Measurements from ENCODE around the gene BZW2. TPM values are rescaled to one million over a fixed set of nuclear protein-coding genes. Genes with fewer than 3 reads are reported as not detected.

Gene BZW2
- total RNA-seq = 18.0 TPM

- peak within 1 kb of the TSS; percentile 81 to 96 for H3K4me3 ChIP-seq
- H3K4me1 ChIP-seq = peaks cover 0 to 20% of the 10 kb centered on the region in 2 donors
- intact Hi-C loops (cut with DNase I) = loop anchor here (2.0 to 5.0 kb wide), 4 partner anchors 316 to 1296 kb away; partner anchors contain the start of genes AHR, MEOX2 and SNX13
- H3K9me3 ChIP-seq = no peaks in the 10 kb centered on the region
- TF ChIP-seq CTCF (IDR thresholded peaks at IDR 0.05) = no peak
- peak; percentile 85 to 97 for DNase-seq (ENCODE audit: low spot score in 2 of 2)
- no peaks in the 10 kb centered on the region for H3K27me3 ChIP-seq
- H3K36me3 ChIP-seq = no peaks in the 10 kb centered on the region
- H3K27ac ChIP-seq = peak within 1 kb of the TSS; percentile 83 to 88
These were observed at the start of gene BZW2, which contains the start of gene ANKMY2 for GRCh38 chr7:16645593-16646471. TSS of gene BZW2 (plus strand) at chr7:16646181. CDS start at chr7:16665444, 19,263 bp downstream. TSS of gene ANKMY2 (minus strand) at chr7:16645754. CDS start at chr7:16645573, 181 bp downstream.

GRCh38 chr7:16598015-16598414 lies 48.0 kb upstream of the BZW2 start:
- no peaks in the 10 kb centered on the region for H3K9me3 ChIP-seq
- DNase-seq (ENCODE audit: low spot score in 2 of 2) = no peak
- no peak overlapping the region for H3K27ac ChIP-seq
- H3K4me1 ChIP-seq = no peaks in the 10 kb centered on the region
- no peaks in the 10 kb centered on the region for H3K27me3 ChIP-seq
- TF ChIP-seq CTCF (IDR thresholded peaks at IDR 0.05) = no peak
- H3K36me3 ChIP-seq = peaks cover 12 to 40% of the 10 kb centered on the region in 2 donors
- H3K4me3 ChIP-seq = no peak overlapping the region
- intact Hi-C loops (cut with DNase I) = no loop called here

- H3K9me3 ChIP-seq = no peaks in the 10 kb centered on the region
- H3K36me3 ChIP-seq = peaks cover 15 to 56% of the 10 kb centered on the region in 2 donors
- H3K27ac ChIP-seq = no peak overlapping the region
- intact Hi-C loops (cut with DNase I) = no loop called here
- H3K4me1 ChIP-seq = no peaks in the 10 kb centered on the region
- TF ChIP-seq CTCF (IDR thresholded peaks at IDR 0.05) = no peak
- H3K27me3 ChIP-seq = no peaks in the 10 kb centered on the region
- no peak overlapping the region for H3K4me3 ChIP-seq
- no peak for DNase-seq (ENCODE audit: low spot score in 2 of 2)
These were observed 46.1 kb upstream of the BZW2 start for GRCh38 chr7:16599860-16600259.

- Histone ChIP-seq H3K4me3 (no peak overlapping the region), H3K27ac (no peak overlapping the region), H3K36me3 (peaks cover 28 to 82% of the 10 kb centered on the region in 2 donors), H3K9me3 (no peaks in the 10 kb centered on the region), H3K4me1 (no peaks in the 10 kb centered on the region), H3K27me3 (no peaks in the 10 kb centered on the region)
- TF ChIP-seq CTCF (IDR thresholded peaks at IDR 0.05) = no peak
- DNase-seq (ENCODE audit: low spot score in 2 of 2) = no peak
- intact Hi-C loops (cut with DNase I) = no loop called here
These were observed 42.3 kb upstream of the BZW2 start for GRCh38 chr7:16603633-16604032.

GRCh38 chr7:16604054-16604453 lies 41.9 kb upstream of the BZW2 start:
- no peaks in the 10 kb centered on the region for H3K27me3 ChIP-seq
- no peaks in the 10 kb centered on the region for H3K9me3 ChIP-seq
- no peak overlapping the region for H3K27ac ChIP-seq
- peaks cover 29 to 84% of the 10 kb centered on the region in 2 donors for H3K36me3 ChIP-seq
- H3K4me1 ChIP-seq = no peaks in the 10 kb centered on the region
- intact Hi-C loops (cut with DNase I) = no loop called here
- TF ChIP-seq CTCF (IDR thresholded peaks at IDR 0.05) = peak in 1 of 3 experiments; percentile 17
- no peak overlapping the region for H3K4me3 ChIP-seq
- no peak for DNase-seq (ENCODE audit: low spot score in 2 of 2)

Data from ascending aorta (tissue), 2 donors.